ENCODE data around the gene ANO10. TPM values are rescaled to one million over a fixed set of nuclear protein-coding genes. Genes with fewer than 3 reads are reported as not detected.
A peak's percentile ranks its signal among the peaks of the same experiment; 100 is the strongest.

The ANO10 gene
- total and polyA plus RNA-seq, 8 donors, result 30.3 to 52.2 (median 35.4) TPM

DNA sequence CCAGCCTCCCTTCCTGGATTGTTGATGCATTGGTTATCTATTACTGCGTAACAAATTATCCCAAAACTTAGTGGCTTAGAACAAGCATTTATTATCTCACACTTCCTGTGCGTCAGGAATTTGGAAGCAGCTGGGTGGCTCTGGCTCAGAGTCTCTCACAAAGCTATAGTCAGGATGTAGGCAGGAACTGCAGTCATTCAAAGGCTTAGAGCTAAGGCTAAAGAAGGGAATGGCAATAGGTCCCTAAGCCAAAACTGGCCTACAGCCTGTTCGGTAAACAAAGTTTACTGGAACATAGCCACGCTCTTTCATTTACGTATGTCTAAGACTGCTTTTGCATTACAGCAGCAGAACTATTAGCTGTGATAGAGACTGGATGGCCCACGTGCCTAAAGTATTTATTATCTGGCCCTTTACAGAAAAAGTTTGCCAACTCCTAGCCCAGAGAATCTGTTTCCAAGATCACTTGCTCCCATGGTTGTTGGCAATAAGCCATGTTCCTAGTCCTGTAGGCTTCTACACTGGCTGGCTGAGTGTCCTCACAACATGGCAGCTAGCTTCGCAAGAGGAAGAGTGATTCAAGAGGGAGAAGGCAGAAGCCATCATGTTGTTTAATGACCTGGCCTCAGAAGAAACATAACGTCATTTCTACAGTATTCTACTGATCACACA, 203.1 kb downstream of the ANO10 start:
- peak in 1 of 4 donors; percentile 41 for DNase-seq
- TF ChIP-seq, protein P1, sequence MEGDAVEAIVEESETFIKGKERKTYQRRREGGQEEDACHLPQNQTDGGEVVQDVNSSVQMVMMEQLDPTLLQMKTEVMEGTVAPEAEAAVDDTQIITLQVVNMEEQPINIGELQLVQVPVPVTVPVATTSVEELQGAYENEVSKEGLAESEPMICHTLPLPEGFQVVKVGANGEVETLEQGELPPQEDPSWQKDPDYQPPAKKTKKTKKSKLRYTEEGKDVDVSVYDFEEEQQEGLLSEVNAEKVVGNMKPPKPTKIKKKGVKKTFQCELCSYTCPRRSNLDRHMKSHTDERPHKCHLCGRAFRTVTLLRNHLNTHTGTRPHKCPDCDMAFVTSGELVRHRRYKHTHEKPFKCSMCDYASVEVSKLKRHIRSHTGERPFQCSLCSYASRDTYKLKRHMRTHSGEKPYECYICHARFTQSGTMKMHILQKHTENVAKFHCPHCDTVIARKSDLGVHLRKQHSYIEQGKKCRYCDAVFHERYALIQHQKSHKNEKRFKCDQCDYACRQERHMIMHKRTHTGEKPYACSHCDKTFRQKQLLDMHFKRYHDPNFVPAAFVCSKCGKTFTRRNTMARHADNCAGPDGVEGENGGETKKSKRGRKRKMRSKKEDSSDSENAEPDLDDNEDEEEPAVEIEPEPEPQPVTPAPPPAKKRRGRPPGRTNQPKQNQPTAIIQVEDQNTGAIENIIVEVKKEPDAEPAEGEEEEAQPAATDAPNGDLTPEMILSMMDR (IDR thresholded peaks at IDR 0.05), result no peak
- ATAC-seq, result peak; percentile 47
- Histone ChIP-seq H3K9me3 (no peaks in the 10 kb centered on the region), H3K36me3 (no peaks in the 10 kb centered on the region), H3K4me1 (peaks cover 0 to 5% of the 10 kb centered on the region in 2 donors), H3K27me3 (no peaks in the 10 kb centered on the region), H3K27ac (peak overlapping the region; percentile 29 to 56), H3K4me3 (no peak overlapping the region)
- intact Hi-C loops (cut with DNase I), result no loop called here

DNA sequence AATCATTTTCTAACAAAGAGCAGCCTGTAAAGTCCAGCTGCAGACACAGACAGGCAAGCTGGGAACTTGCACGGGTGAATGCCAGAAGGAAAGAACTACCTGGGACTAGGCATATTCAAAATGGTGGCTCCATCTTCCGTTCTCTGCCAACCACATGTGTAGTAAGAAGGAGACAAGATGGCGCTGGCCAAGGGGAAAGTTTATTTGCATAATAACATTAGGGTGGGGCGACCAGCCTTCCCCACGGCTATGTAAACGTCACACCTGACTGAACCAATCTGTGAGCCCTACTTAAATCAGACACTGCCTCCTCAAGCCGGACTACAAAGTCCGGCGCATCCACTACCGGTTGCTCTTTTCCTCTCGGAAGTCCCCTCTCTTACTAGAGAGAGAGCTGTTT, 204.7 kb downstream of the ANO10 start:
- Histone ChIP-seq H3K36me3 (no peaks in the 10 kb centered on the region), H3K27ac (no peak overlapping the region), H3K27me3 (no peaks in the 10 kb centered on the region), H3K4me1 (no peaks in the 10 kb centered on the region), H3K4me3 (no peak overlapping the region), H3K9me3 (no peaks in the 10 kb centered on the region)
- intact Hi-C loops (cut with DNase I), result no loop called here
- DNase-seq (no peak), ATAC-seq (no peak)
- TF ChIP-seq, protein P1 (IDR thresholded peaks at IDR 0.05), result no peak

GRCh38 chr3:43415088-43415487, 206.7 kb downstream of the ANO10 start:
- H3K36me3 ChIP-seq, result no peaks in the 10 kb centered on the region
- H3K9me3 ChIP-seq, result no peaks in the 10 kb centered on the region
- intact Hi-C loops (cut with DNase I), result no loop called here
- no peaks in the 10 kb centered on the region for H3K4me1 ChIP-seq
- DNase-seq, result no peak
- no peak overlapping the region for H3K4me3 ChIP-seq
- no peak for ATAC-seq
- TF ChIP-seq, protein P1 (IDR thresholded peaks at IDR 0.05), result no peak
- no peaks in the 10 kb centered on the region for H3K27me3 ChIP-seq
- no peak overlapping the region for H3K27ac ChIP-seq

DNA sequence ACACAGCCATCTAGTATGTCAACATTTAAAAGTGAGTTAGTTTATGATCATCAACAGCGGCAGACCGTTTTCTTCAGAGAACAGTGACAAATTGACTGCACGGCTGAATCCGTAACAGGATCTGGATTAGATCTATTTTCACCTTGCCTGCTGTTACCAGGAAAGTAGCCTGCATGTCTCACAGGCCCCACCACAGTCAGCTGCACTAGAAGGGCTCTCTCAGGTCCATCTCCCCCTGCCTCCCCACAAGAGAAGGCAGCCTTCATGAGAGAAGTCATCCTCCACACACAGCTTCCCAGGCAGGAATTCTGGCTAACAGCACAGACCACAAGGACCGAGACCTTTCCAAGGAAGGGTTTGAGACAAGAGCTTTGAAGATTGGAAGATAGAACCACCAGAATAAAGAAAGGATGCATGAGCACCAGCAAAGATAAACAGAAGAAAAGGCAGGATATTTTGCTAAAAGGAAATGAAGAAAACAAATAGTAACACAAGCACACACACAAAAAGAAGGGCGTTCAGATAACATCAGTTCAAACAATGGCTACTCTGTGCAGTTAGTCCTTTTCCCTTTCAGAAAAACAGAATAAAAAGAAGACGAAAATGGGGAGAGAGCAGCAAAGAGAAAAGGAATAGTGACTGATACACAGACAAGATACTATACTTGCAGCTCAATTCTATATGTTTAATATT, 208.0 kb downstream of the ANO10 start:
- DNase-seq (no peak), ATAC-seq (no peak)
- Histone ChIP-seq H3K27ac (peak overlapping the region in 1 of 2 donors; percentile 55), H3K27me3 (no peaks in the 10 kb centered on the region), H3K9me3 (no peaks in the 10 kb centered on the region), H3K4me1 (no peaks in the 10 kb centered on the region), H3K4me3 (no peak overlapping the region), H3K36me3 (no peaks in the 10 kb centered on the region)
- TF ChIP-seq, protein P1 (IDR thresholded peaks at IDR 0.05), result no peak
- intact Hi-C loops (cut with DNase I), result no loop called here

GRCh38 chr3:43411429-43411828, 210.4 kb downstream of the ANO10 start:
- H3K27me3 ChIP-seq, result no peaks in the 10 kb centered on the region
- no peaks in the 10 kb centered on the region for H3K9me3 ChIP-seq
- H3K36me3 ChIP-seq, result no peaks in the 10 kb centered on the region
- TF ChIP-seq, protein P1 (IDR thresholded peaks at IDR 0.05), result no peak
- intact Hi-C loops (cut with DNase I), result no loop called here
- no peak overlapping the region for H3K27ac ChIP-seq
- no peaks in the 10 kb centered on the region for H3K4me1 ChIP-seq
- no peak overlapping the region for H3K4me3 ChIP-seq
- ATAC-seq (no peak), DNase-seq (no peak)

Measured in left lung (tissue), 10 donors.